ENCODE data around the gene ABLIM2. TPM values are rescaled to one million over a fixed set of nuclear protein-coding genes. Genes with fewer than 3 reads are reported as not detected.

ABLIM2 gene
- total and polyA plus RNA-seq, 2 donors (not counting 1 experiment from before 2014, with no cell fraction given) = 3.3 to 79.0 TPM

GRCh38 chr4:7928711-7929110 is 229.9 kb downstream of the ABLIM2 start:
- Histone ChIP-seq H3K4me3 (ENCODE audit: control extremely low read depth in 1 of 5, extremely low read depth in 1 of 5, insufficient read depth in 1 of 5, low read depth in 2 of 5, low read length in 4 of 5) (no peak overlapping the region), H2AFZ (ENCODE audit: insufficient read depth, low read depth, low read length, poor library complexity, severe bottlenecking) (no peak overlapping the region), H3K79me2 (ENCODE audit: control insufficient read depth, insufficient read depth, low read length) (no peaks in the 10 kb centered on the region), H3K36me3 (replicated peaks in 1 of 2; ENCODE audit: control extremely low read depth in 1 of 2, control insufficient read depth in 1 of 2, extremely low read depth in 1 of 2, insufficient read depth in 2 of 2, low read length in 1 of 2) (no peaks in the 10 kb centered on the region), H3K9me3 (ENCODE audit: control extremely low read depth in 1 of 3, control insufficient read depth in 2 of 3, insufficient read depth in 1 of 3, low read length in 2 of 3) (no peaks in the 10 kb centered on the region), H3K9ac (ENCODE audit: low read length) (no peak overlapping the region), H3K27me3 (replicated peaks in 1 of 4; ENCODE audit: control extremely low read depth in 1 of 4, control insufficient read depth in 3 of 4, insufficient read depth in 4 of 4, low read length in 3 of 4) (peaks cover 0 to 5% (median 0%) of the 10 kb centered on the region in 4 experiments), H4K20me1 (ENCODE audit: control insufficient read depth, insufficient read depth, low read length, poor library complexity, severe bottlenecking) (no peaks in the 10 kb centered on the region), H3K4me1 (ENCODE audit: control insufficient read depth in 2 of 2, insufficient read depth in 2 of 2, low read length in 2 of 2) (no peaks in the 10 kb centered on the region), H3K27ac (ENCODE audit: low read length in 2 of 2) (no peak overlapping the region), H3K4me2 (replicated peaks; ENCODE audit: low read depth, low read length, poor library complexity, severe bottlenecking) (no peak overlapping the region)
- POLR2A ChIA-PET = no interaction called here
- Mint-ChIP-seq H3K27me3 (peaks cover 31% of the 10 kb centered on the region), H3K4me3 (no peak overlapping the region), H3K4me1 (no peaks in the 10 kb centered on the region), H3K9me3 (ENCODE audit: insufficient read depth) (no peaks in the 10 kb centered on the region), H3K27ac (no peak overlapping the region)
- intact Hi-C loops (cut with micrococcal nuclease) = no loop called here
- CTCF ChIA-PET = no interaction called here
- no peak for DNase-seq
- ATAC-seq (ENCODE audit: low read depth) = no peak
- WGBS (ENCODE audit: insufficient coverage) = 95% methylated on average over 7 of the region's 7 CpGs
- TF ChIP-seq EZH2 (IDR thresholded peaks at IDR 0.05; ENCODE audit: borderline replicate concordance, insufficient read depth, low read depth, low read length, poor library complexity, severe bottlenecking) (no peak), CTCF (IDR thresholded peaks at IDR 0.05) (no peak)

- no peak overlapping the region for H3K4me2 ChIP-seq (replicated peaks; ENCODE audit: low read depth, low read length, poor library complexity, severe bottlenecking)
- no peaks in the 10 kb centered on the region for H3K4me1 ChIP-seq (ENCODE audit: control insufficient read depth in 2 of 2, insufficient read depth in 2 of 2, low read length in 2 of 2)
- Mint-ChIP-seq H3K4me3 (no peak overlapping the region), H3K27me3 (peaks cover 23% of the 10 kb centered on the region), H3K4me1 (no peaks in the 10 kb centered on the region), H3K9me3 (ENCODE audit: insufficient read depth) (no peaks in the 10 kb centered on the region), H3K27ac (no peak overlapping the region)
- H3K9ac ChIP-seq (ENCODE audit: low read length) = no peak overlapping the region
- H3K9me3 ChIP-seq (ENCODE audit: control extremely low read depth in 1 of 3, control insufficient read depth in 2 of 3, insufficient read depth in 1 of 3, low read length in 2 of 3) = no peaks in the 10 kb centered on the region
- no peak overlapping the region for H2AFZ ChIP-seq (ENCODE audit: insufficient read depth, low read depth, low read length, poor library complexity, severe bottlenecking)
- H3K4me3 ChIP-seq (ENCODE audit: control extremely low read depth in 1 of 5, extremely low read depth in 1 of 5, insufficient read depth in 1 of 5, low read depth in 2 of 5, low read length in 4 of 5) = no peak overlapping the region
- intact Hi-C loops (cut with micrococcal nuclease) = no loop called here
- H3K27me3 ChIP-seq (replicated peaks in 1 of 4; ENCODE audit: control extremely low read depth in 1 of 4, control insufficient read depth in 3 of 4, insufficient read depth in 4 of 4, low read length in 3 of 4) = peaks cover 0 to 3% (median 0%) of the 10 kb centered on the region in 4 experiments
- H3K36me3 ChIP-seq (replicated peaks in 1 of 2; ENCODE audit: control extremely low read depth in 1 of 2, control insufficient read depth in 1 of 2, extremely low read depth in 1 of 2, insufficient read depth in 2 of 2, low read length in 1 of 2) = no peaks in the 10 kb centered on the region
- ATAC-seq (ENCODE audit: low read depth) (no peak), DNase-seq (no peak)
- no peaks in the 10 kb centered on the region for H3K79me2 ChIP-seq (ENCODE audit: control insufficient read depth, insufficient read depth, low read length)
- CTCF ChIA-PET = no interaction called here
- POLR2A ChIA-PET = no interaction called here
- TF ChIP-seq EZH2 (IDR thresholded peaks at IDR 0.05; ENCODE audit: borderline replicate concordance, insufficient read depth, low read depth, low read length, poor library complexity, severe bottlenecking) (no peak), CTCF (IDR thresholded peaks at IDR 0.05) (no peak)
- 84% methylated on average over 6 of the region's 7 CpGs for WGBS (ENCODE audit: insufficient coverage)
- H3K27ac ChIP-seq (ENCODE audit: low read length in 2 of 2) = no peak overlapping the region
- H4K20me1 ChIP-seq (ENCODE audit: control insufficient read depth, insufficient read depth, low read length, poor library complexity, severe bottlenecking) = no peaks in the 10 kb centered on the region
Observed at GRCh38 chr4:7926822-7927221, 231.8 kb downstream of the ABLIM2 start.
